GM21576 (cell line): ENCODE measurements around the gene KLHL22.

Experiments used
- ATAC-seq: cut with Tn5 transposase; IDR thresholded peaks from one replicate; pipeline ENCODE4 v1.9.1; 2021; ENCODE audit warnings: mild to moderate bottlenecking, moderate library complexity; ENCODE audit not compliant: unreplicated experiment

The KLHL22 gene

DNA sequence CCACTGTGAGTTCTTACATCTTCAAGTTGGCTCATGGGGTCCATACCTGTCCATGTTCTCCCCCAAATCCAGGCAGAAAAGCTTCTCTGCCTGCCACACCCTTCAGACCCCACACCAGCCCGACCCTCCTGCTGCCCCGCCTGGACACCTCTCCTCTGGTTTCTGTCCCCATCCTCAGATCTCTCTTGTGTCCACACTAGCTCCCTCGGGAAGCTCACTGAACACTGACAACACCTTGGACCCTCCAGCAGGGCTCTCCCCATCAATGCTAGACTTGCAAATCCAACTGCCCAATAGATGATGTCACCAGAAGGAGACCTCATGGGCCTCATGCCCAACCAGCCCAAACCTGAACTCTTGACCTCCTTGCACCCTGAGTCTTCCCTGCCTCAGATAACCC, 60.8 kb downstream of the KLHL22 start:
- no peak for ATAC-seq

DNA sequence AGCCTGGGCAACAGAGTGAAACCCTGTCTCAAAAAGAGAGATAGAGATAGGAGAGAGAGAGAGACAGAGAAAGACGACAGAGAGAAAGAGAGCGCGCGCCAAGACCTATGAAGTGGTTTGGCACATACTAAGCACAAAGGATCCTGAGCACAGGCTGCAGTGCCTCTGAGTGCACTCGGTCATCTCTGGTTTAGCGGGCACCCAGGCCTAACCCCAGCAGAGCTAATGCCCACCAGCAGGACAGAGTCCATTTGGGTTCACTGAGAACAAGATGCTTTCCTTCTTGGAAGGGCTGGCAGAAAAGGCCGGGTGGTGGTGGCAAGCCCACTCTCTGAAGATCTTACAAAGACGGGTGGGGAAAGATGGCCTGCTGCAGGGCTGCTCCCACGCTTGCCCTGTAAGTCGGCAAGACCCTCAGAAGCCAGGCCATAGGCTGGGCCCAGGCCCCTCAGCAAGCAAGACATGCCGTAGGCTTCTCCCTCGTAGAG, 61.3 kb downstream of the KLHL22 start:
- ATAC-seq: no peak

DNA sequence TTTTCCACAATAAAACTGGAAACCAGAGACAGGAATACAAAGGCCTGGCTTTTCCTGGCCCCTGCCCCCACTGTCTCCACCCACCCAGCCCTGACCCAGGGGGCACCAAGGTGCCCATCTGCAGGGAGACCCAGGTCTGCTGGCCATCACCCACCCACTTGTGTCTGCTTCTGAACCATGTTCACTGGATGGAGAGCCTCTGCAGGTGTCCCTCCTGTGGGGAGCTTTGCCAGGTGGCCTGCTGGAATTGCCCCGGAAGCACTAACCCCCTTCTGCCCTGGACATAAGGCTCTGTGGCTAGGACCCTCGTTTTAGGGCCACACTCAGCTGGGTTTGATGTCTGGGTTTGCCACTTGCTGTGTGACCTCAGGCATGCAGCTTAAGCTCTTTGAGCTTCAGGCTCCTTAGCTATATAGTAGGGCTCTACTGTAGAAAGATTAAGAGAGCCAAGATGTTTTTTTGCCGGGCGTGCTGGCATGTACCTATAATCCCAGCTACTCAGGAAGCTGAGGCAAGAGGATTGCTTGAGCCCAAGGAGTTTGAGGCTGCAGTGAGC, 61.8 kb downstream of the KLHL22 start:
- no peak for ATAC-seq

DNA sequence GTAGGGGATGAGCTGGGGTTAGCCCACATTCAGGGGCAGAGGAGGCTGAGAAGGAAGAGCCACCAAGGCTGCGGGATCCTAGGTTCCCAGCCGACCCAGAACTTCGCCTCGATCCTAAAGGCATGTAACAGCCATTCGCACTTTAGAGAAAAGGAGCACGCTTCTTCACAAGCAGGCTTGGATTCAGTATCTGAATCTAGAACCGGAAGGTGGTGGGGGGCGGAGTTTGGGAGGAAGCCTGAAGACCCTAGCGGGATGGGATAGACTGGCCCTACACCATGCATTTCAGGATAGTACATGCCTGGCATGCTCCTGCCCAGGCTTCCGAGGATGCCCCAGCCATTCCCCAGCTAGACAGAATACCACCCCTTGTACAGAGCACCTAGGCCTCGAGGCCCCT, 62.4 kb downstream of the KLHL22 start:
- ATAC-seq: no peak

DNA sequence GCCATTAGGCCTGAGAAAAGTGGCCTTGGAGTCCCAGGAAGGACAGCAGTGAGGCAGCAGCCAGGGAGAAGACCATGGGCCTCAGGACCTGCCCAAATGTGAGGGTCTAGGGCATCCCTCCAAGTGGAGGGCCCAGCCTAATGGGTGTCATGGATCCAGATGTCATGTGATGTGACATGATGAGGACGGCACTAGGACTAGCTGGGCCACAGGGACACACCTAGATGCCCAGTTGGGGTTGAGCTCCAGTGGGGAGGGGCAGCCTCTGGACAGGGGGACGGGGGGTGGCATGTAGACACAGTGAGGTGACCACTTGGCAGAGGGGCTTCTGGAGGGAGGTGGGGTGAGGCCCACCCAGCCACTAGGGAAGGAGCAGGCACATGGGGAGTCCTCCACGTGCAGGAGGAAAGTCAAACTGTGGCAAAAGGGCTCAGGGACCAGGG, 63.3 kb downstream of the KLHL22 start:
- ATAC-seq: no peak

DNA sequence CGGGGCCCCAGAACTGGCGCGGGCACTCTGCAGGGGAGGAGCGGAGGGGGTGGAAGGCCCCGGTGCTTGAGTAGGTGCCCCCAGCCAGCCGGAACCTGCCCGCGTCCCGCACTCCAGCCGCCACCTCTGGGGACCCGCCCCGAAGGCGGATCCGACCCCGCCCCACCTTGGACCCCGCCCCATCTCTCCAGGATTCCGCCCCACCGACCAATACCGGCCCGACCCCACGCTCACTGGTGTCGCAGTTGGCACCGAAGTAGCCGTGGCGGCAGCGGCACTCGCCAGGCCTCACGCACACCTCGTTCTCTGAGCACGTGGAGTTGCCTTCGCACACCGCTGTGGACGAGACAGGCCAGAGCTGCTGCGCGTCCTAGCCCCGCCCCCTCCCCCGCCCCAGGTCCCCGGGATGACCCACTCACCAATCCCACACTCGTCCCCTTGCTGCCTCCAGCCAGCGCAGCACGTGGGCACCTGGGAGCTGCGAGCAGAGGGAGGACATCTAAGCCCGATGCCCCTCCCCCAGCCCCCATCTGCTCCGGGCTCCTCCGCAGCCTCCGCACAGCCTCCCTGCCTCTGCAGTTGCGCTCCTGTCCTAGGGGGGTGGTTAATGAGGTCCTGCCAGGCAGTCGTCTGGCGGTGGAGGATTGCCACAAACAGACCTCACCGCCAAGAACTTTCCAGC, 63.9 kb downstream of the KLHL22 start:
- no peak for ATAC-seq

DNA sequence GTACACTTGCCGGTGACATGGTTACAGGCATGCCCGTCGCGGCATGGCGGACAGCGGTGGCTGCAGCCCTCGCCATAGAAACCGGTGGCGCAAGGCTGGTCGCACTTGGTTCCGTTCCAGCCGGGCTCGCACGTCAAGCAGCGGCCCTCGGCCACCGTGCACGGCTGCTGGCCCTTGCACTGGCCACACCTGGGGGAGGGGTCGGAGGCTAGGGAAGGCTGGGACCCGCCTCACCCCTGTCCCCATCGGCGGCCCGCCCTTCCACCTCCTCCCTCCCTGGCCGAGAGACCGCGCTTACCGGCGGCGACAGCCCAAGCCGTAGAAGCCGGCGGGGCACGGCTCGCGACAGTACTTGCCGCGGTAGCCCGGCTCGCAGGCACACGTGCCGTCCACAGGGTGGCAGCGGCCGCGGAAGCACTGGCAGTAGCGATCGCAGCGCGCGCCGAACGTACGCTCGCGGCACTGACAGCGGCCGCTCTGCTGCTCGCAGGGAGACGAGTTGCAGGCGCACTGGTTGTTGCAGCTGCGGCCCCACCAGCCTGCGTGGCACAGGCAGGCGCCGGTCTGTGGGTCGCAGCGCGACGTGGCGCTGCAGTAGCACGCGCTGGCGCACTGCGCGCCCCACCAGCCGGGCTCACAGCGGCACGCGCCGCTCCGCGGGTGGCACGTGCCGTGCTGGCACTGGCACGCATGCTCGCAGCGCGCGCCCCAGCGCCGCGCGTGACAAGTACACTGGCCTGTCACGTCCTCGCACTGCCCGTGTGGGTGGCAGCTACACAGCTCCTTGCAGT, 64.7 kb downstream of the KLHL22 start:
- no peak for ATAC-seq

DNA sequence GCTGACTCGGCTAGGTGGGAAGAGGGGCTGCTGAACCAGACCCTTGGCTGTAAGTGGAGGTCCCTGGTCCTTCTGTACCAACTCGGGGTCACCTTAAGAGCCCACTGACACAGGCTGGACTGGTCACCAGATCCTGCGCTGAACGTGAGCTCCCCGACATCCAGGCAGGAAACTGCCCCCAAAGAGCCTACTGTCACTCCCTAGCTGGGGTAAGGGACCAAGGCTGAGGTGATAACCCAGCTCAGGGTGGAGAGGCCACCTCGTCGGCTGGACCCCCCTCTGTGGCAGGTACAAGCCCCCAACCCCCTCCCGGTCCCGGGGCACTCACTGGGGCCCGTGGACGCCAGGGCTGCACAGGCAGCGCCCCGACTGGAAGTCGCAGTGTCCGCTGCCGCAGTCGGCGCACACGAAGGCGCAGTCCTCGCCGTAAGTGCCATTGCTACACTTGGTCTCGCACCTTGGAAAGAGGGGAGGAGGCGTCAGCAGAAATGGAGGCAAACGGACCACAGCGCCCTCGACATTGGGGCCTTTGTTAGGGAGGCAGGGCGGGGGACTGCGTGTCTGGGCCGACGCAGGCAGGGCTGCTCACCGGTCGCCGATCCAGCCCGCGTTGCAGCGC, 65.4 kb downstream of the KLHL22 start:
- ATAC-seq: no peak

DNA sequence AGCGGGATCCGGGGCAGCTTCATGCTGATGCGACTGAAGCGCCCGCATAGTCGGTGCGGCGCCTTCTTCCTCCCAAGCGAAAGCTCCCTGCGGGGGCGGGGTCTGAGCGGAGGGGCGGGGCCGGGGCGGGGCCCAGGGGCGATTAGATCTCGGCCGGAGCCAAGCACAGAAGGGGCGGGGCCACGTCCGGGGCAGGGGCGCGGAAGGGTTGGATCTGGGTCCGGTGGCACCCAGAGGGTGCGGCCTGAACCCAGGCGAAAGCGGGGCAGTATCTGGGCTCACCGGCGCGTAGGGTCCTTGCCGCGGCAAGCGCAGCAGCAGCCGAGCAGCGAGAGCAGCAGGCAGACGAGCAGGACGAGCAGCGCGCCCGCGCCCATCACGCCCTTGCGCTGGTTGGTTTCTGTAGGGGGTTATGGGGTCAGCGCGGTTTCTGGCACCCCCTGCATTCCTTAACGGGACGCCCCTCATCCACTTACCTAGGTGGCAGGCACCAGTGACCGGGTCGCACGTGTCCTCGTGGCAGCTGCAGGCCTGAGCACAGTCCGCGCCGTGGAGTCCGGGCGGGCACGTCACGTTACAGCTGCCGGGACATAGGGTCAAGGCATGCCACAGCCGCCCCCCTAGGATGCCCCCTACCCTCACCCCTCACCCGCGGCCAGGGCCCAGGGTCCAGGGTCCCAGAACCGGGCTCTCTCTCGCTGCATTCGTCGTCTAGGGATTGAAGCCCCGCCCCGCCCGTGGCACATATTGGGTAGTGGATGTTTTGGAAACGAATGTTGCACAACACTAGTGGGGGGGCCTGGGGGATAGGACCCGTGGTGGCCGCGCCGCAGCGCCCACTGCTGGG, 66.1 kb downstream of the KLHL22 start:
- ATAC-seq: no peak

DNA sequence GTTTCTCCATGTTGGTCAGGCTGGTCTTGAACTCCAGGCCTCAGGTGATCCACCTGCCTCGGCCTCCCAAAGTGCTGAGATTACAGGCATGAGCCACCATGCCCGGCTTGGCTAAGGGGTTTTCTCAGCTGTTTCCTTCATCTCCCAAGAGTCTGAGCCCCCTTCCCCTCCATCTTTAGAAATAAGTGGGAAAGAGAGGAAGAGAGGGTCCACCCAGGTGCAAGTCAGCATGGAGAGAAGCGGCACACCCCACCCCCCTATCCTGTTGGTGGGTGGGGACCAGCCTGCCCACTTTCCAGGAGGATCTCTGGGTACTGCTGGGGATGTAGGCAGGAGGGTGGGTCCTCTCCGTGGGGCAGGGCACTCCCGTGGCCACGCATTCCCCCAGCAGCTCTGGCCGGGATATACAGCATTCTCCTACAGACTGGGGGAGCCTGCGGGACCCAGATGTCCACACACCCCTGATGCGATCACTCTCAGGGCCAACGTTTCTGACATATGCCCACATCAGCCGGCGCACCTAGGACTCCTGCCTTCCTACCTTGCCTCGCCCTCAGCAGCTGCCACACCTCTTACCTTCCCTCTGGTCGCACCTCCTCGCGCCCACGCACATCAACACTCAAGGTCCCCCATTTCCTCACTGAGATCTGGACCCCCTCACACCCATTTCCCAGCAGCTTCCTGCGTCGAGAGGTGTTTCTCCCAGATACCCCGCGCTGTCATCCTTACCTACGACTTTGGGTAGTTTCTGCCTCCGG, 66.9 kb downstream of the KLHL22 start:
- ATAC-seq: no peak

DNA sequence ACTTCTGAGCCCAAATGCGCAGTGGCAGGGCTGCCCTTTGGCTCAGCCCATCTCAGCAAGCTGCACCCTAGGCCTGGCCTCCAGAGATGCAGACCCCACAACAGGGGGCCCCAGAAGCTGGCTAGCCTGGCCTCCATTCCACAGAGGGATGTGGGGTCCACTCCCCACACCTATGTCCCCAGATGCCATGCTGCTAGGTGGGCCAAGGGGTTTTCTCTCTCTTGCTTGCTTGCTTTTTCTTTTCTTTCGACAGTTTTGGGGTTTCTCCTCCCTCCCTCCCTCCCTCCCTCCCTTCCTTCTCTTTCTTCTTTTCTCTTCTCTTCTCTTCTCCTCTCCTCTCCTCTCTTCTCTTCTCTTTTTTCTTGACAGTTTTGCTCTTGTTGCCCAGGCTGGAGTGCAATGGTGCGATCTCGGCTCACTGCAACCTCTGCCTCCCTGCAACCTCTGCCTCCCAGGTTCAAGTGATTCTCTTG, 67.6 kb downstream of the KLHL22 start:
- no peak for ATAC-seq

DNA sequence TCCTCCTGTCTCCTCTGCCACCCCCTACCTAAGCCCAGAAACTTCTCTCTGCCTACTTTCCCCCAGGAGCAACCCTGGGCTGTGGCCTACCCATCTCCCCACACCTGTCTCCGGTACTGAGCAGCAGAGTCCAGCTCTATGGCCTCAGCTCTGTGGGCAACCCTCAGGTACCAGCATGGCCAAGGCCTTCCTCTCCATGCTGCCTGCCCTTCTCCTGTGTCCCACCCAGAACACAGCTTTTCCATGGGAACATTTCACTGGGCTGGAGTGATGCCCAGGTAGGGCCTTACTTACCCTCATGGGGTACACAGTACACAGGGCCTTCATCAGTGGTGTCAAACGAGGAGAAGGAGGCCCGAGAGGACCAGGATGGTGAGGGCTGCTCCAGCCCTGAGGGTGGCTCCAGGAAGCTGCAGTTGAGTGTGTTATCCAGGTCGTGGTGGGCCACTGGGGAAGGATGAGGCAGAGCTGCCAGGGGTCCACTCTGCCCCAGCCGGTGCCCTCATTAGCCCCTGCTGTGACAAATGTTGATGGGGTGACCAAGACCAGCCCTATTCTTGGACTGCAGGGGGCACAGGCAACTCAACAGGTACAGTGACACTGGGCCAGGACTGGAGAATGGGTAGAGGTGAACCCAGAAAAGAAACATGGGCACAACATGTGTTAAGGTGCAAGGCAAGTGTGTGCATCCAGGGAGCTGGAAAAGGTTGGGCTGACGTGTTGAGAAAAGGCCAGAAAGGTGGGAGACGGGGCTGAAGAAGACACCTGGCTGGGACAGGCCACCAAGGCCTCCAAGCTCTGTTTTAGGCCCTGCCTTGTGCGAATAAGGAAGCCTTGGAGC, 68.3 kb downstream of the KLHL22 start:
- no peak for ATAC-seq

DNA sequence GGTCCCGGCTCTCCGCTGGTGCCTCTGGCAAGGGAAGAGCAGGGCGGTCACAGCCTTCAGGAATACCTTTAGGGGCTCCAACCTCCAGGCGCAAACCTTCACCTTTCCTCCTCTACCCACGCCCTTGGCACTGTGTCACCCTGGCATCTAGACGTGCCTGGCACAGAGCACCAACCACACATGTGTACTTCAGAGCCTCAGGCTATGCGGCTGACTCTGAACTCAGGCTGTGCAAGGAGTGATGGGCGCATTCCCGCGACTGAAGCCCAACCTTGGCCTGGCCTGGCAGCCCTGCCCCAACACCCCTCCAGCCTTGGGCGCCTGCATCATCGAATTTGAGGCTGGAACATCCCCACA, 69.4 kb downstream of the KLHL22 start:
- no peak for ATAC-seq

DNA sequence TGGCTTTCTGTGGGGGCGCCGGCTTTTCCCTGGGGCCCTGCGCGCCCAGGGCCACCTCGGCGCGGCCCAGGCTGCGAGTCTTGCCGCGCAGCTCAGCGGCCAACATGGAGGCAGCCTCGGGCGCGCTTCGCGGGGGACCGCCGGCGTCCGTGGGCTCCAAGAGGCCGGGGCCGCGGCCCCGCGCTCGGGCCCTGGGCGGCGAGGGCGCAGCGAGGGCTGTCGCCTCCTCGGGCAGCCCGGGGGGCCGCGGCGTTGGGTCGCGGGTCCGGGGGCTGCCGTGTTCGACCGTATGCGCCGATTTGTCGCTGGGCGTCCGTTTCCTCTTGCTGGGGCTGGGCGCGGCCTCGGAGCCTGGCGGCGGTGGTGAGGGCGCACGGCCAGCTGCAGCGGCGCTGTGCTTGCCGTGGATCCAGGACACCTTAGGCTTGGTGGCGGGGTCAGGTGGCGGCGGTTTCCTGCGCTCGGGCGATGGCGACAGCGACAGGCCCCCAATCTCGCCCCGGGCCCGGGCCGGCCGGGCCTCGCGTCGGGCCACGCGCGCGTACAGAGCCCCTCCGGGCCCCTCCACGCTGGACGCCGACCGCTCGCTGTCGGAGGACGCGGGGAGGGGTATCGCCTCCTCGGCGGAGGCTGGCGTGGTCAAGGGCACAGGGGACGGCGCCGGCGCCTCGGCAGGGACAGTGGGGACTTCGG, 69.9 kb downstream of the KLHL22 start:
- no peak for ATAC-seq

DNA sequence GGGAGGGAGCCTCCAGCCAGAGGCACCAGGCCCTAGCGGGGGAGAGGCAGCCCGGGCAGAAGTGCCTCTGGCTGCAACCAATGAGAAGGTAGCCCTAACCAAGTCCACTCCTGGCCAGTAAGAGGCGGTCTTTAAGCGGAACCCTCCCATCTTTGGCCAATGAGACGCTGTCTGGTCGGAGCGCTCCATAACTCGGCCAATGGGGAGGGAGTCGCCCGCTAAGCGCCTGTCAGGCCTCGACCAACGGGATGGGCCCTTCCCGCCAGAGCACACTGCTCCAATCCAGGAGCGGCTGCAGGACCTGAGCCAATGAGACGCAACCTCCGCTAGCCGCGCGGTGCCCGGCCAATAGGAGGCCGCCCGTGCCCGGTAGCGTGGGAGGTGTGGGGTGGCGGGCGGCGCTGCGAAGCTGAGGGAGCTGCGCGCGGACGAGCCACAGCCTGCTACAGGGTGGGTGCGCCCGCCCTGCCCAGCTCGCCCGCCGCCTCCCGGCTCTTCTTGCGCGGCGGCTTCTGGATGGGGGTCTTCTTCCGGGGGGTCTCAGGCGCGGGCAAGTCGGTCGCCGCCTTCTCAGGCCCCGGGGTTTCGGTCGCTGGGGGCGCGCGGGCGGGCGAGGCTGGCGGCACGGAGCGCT, 70.5 kb downstream of the KLHL22 start:
- ATAC-seq: no peak

DNA sequence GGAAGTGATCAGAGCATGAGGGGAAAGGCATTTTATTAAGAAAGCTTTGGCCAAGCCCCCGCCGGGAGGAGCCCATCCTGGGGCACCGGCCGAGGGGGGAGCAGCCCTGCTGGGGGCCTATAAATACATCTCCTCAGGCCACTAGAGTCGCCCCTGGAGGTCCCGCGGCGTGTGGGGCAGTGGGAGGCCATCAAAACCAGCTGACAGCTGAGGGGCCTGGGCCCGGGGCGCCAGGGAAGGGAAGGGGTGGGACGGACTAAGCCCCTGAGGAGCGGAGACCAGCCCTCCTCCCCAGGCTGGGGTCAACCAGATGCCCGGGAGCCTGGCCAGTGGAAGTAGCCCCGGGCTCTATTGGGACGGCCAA, 71.0 kb downstream of the KLHL22 start:
- ATAC-seq: no peak

DNA sequence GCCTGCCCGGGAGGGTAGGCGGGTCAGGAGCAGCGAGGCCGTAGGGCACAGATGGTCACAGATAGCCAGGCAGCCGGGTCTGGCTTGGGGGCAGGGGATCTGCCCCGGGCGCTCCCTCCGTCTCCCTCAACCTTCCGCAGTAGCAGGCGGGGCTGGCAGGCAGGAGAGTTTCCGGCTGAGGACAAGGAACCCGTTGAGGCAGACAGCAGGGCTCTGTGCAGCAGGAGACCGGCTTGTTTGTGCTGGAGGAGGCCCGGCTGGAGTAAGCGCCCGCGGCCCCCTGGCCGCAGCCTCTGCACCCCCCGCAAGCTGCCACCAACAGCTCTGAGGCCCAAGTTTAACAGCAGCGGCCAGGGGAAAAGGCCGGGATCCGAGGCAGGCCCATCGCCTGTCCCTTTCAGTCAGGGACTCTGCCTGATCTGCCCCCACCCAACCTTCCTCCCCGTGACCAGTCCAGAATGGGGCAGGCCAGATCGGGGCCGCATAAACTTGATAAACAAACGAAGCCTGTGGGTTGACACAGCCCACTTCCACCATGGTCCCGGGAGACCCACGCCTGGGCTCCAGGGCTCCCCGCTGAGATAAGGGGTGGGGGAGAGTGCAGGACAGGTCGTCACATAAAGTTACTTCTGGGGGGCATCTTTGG, 71.6 kb downstream of the KLHL22 start:
- ATAC-seq: no peak
